Heart left ventricle (tissue), 16 donors: ENCODE results near the gene TRIP13. TPM values are rescaled to one million over a fixed set of nuclear protein-coding genes. Genes with fewer than 3 reads are reported as not detected.

Experiments
- ATAC-seq, 4 donors: fragments of 200-7000 bp; cut with Tn5 transposase; one replicate each; pipeline ENCODE4 v1.9.1; 2020 to 2022; ENCODE audit warnings: moderate library complexity in 4 of 4, mild to moderate bottlenecking in 3 of 4, moderate number of reproducible peaks in 1 of 4
- DNase-seq, 5 donors: peaks; one replicate each; pipeline ENCODE4 v3.0.0-alpha.2; 2020
- H3K27ac ChIP-seq, 12 donors: fragments of 200-600 bp; sonication (generic) in 4 of 12; one replicate each; pipeline versions ENCODE4 v1.5.0 to v1.8.0; 2016 to 2022; ENCODE audit warnings: mild to moderate bottlenecking in 2 of 12
- H3K27me3 ChIP-seq, 9 donors: fragments of 200-600 bp; sonication (generic) in 2 of 9; one replicate each; pipeline versions ENCODE4 v1.5.1 to v1.8.0; 2016 to 2022; ENCODE audit warnings: mild to moderate bottlenecking in 3 of 9
- H3K36me3 ChIP-seq, 9 donors: fragments of 200-600 bp; sonication (generic) in 2 of 9; one replicate each; pipeline versions ENCODE4 v1.5.0 to v1.8.0; 2018 to 2022; ENCODE audit warnings: mild to moderate bottlenecking in 2 of 9
- H3K4me1 ChIP-seq, 12 donors: fragments of 200-600 bp; sonication (generic) in 4 of 12; one replicate each; pipeline versions ENCODE4 v1.5.0 to v1.8.0; 2016 to 2022; ENCODE audit warnings: mild to moderate bottlenecking in 3 of 12
- H3K4me3 ChIP-seq, 12 donors: fragments of 200-600 bp; sonication (generic) in 4 of 12; one replicate each; pipeline versions ENCODE4 v1.5.0 to v1.8.0; 2017 to 2022; ENCODE audit warnings: mild to moderate bottlenecking in 9 of 12, moderate library complexity in 4 of 12
- H3K9me3 ChIP-seq, 12 donors: fragments of 200-600 bp; sonication (generic) in 4 of 12; one replicate each; pipeline versions ENCODE4 v1.5.0 to v1.8.0; 2016 to 2022; ENCODE audit warnings: mild to moderate bottlenecking in 1 of 12
- POLR2A ChIP-seq, 2 donors: fragments of 450-650 bp; IDR thresholded peaks; one replicate each; pipeline ENCODE4 v1.6.1; 2017; ENCODE audit warnings: antibody characterized with exemption in 2 of 2, mild to moderate bottlenecking in 2 of 2, moderate library complexity in 2 of 2
- WGBS, 4 donors: extraction: QIAGEN DNeasy Blood & Tissue Kit in 2 of 4; methylation state at CpG; one replicate each; pipeline versions ENCODE4 v1.1.5 to v1.1.7; 2013 to 2018; 5-methylcytosine and 5-hydroxymethylcytosine counted together
- intact Hi-C, 10 donors: fragments of 100-400 bp; cut with DNase I; formaldehyde crosslinking; loops; one replicate each; pipeline versions ENCODE4 v1.11.1 to v1.14.2; 2022
- polyA plus RNA-seq, 2 donors: library from polyadenylated mRNA; stranded (reverse); fragments of 200-250 nt; gene quantifications; one replicate each; pipeline ENCODE4 v1.2.3, GENCODE V29; 2013
- total RNA-seq, 9 donors: library from RNA; depleted of rRNA in 2 of 9; stranded (reverse); fragments of >200 nt in 2 of 9; fragmentation: NEBNext Ultra II Directional in 3 of 9; extraction: Animal tissue kit (Norgen Biotek cat#: 25700) in 3 of 9; gene quantifications; one replicate each; pipeline versions ENCODE4 v1.1.0 to v1.2.4, GENCODE V29; 2016 to 2023
- TF ChIP-seq, protein P1 (sequence below), 12 donors: fragments of 200-600 bp; sonication (generic) in 4 of 12; IDR thresholded peaks; one replicate each; pipeline versions ENCODE4 v1.5.0 to v1.8.0; 2018 to 2022; ENCODE audit warnings: antibody characterized with exemption in 12 of 12, mild to moderate bottlenecking in 5 of 12
- donor health status: ischemic (EF 13 %, LVEDD 7.1; RV severe dilation, severe dysfunction).
- donor health status: healthy with polysubstance abuse.
- donor health status: DM: no; HTN: yes; CAD: no.
- donor health status: DM: no; HTN: no; CAD: no.
- donor health status: ischemic (EF 25% LVEDD 6.9; RV normal size, moderate dysfunction).
- donor health status: ischemic (EF 25% LVEDD 5.7; RV mildly dilated, moderate dysfunction).
- donor health status: healthy.
- donor health status: DM: yes; HTN: yes; CAD: no.
- donor health status: ischemic (EF 35%, LVEDD 5.7; RV mildly dilated, moderate dysfunction).
- donor health status: nonischemic (EF 11% LVEDD 7.7; RV severe dilation, severe dysfunction).
- donor health status: DM: yes; HTN: yes; CAD: no.
- donor health status: PGD.
- donor health status: ischemic (EF 29% LVEDD 5.4; RV normal size, mild dysfunction).
- donor health status: nonischemic (EF 23%, LVEDD 6.1; RV moderate dilation, normal function).

TRIP13 gene
- total and polyA plus RNA-seq, 11 donors, result 0.19 to 4.2 (median 0.49) TPM

DNA sequence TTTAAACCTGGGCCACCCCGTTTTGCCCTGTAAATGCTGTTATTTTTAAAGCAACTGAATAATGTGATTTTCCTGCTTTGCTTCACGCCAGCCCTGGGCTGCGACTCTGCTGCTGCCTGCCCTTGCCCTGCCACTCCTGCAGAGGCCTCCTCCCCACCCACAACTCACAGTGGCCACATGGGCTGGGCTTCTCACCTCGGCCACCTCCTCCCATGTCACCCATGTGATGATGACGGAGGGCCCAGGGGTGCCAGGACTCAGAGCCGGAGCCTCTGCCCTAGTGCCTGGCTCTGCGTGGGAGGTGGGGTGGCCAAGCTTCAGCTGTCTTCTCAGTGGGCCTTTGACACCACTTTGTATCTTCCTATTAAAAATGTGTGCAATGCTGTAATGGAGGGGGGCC, 67.9 kb downstream of the TRIP13 start:
- H3K4me3 ChIP-seq, result no peak overlapping the region
- TF ChIP-seq POLR2A (IDR thresholded peaks at IDR 0.05), result no peak
- TF ChIP-seq, protein P1, sequence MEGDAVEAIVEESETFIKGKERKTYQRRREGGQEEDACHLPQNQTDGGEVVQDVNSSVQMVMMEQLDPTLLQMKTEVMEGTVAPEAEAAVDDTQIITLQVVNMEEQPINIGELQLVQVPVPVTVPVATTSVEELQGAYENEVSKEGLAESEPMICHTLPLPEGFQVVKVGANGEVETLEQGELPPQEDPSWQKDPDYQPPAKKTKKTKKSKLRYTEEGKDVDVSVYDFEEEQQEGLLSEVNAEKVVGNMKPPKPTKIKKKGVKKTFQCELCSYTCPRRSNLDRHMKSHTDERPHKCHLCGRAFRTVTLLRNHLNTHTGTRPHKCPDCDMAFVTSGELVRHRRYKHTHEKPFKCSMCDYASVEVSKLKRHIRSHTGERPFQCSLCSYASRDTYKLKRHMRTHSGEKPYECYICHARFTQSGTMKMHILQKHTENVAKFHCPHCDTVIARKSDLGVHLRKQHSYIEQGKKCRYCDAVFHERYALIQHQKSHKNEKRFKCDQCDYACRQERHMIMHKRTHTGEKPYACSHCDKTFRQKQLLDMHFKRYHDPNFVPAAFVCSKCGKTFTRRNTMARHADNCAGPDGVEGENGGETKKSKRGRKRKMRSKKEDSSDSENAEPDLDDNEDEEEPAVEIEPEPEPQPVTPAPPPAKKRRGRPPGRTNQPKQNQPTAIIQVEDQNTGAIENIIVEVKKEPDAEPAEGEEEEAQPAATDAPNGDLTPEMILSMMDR (IDR thresholded peaks at IDR 0.05), result no peak
- H3K27ac ChIP-seq, result no peak overlapping the region
- intact Hi-C loops, result no loop called here
- peaks cover 0 to 45% (median 19%) of the 10 kb centered on the region in 12 donors for H3K4me1 ChIP-seq
- H3K27me3 ChIP-seq, result peaks cover 0 to 20% (median 0%) of the 10 kb centered on the region in 9 donors
- no peaks in the 10 kb centered on the region for H3K9me3 ChIP-seq
- peak in 2 of 5 donors; percentile 20 to 51 for DNase-seq
- peak in 1 of 4 donors; percentile 6 for ATAC-seq
- H3K36me3 ChIP-seq, result no peaks in the 10 kb centered on the region
- WGBS, 4 donors, result 58 to 68% (median 65%) methylated on average over 7 of the region's 7 CpGs

DNA sequence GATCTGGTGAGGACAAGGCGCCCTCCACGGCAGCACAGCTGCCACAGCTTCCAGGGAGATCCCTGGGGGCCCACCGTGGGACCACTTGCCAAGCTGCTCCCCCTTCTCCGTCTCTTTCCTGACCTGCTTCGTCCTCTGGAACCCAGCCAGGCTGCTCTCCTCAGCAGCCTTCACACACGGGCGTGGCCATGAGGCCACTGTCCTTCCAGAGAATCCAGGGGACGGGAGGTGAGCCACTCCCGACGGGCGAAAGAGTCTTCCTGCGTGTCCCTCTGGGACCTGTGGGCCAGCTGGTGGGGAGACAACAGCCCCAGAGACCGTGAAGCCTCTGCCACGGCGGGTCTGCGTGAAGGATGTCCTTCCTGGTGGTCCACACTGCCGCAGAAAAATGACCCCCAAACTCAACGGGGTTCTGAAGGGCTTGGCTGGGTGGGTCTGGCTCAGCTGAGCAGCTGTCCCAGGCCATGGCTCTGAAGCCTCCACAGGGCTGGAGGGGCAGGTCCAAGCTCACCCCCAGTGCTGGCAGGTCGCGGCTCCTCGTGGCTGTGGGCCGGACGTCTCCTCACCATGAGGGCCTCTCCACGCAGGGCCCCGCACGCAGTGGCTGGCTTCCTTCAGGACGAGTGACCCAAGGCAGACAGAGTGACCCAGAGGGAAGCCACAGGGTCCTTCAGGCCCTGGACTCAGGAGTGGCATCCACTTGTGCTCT, 68.5 kb downstream of the TRIP13 start:
- H3K36me3 ChIP-seq, result no peaks in the 10 kb centered on the region
- 30 to 62% (median 50%) methylated on average over 16 to 27 of the region's 27 CpGs for WGBS, 4 donors
- H3K27ac ChIP-seq, result no peak overlapping the region
- TF ChIP-seq, protein P1 (IDR thresholded peaks at IDR 0.05), result no peak
- TF ChIP-seq POLR2A (IDR thresholded peaks at IDR 0.05), result no peak
- H3K27me3 ChIP-seq, result peaks cover 0 to 14% (median 0%) of the 10 kb centered on the region in 9 donors
- DNase-seq, result peak in 2 of 5 donors; percentile 29 to 64
- peaks cover 0 to 45% (median 18%) of the 10 kb centered on the region in 12 donors for H3K4me1 ChIP-seq
- H3K4me3 ChIP-seq, result no peak overlapping the region
- no peaks in the 10 kb centered on the region for H3K9me3 ChIP-seq
- intact Hi-C loops, result no loop called here
- no peak for ATAC-seq

DNA sequence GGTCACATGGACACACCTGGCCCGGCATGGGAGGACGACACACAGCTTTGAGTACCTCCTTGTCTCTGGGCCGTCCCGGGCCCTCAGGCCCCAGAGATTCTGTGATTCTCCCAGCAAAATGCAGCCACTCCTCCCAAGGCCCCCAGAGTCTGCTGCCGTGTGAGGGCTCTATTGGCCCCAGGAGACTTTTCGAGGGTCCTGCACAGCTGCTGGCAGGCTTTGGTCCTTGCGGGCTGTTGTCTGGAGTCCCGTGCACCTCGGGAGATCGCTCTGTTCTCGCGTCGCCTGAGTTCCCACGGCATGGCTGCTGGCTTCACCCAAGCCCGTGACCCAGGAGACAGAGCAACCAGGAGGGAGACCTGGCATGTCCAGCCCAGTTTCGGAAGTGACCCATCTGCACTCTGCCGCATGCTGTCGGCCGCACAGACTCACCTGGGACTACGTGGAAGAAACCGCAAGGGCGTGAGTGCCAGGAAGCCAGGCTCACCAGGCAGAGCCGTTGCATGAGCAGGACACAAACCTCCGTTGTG, 69.1 kb downstream of the TRIP13 start:
- H3K27ac ChIP-seq, result no peak overlapping the region
- no peak for ATAC-seq
- 92 to 97% (median 93%) methylated on average over 13 to 24 of the region's 24 CpGs for WGBS, 4 donors
- no peak overlapping the region for H3K4me3 ChIP-seq
- peaks cover 0 to 39% (median 13%) of the 10 kb centered on the region in 12 donors for H3K4me1 ChIP-seq
- H3K36me3 ChIP-seq, result no peaks in the 10 kb centered on the region
- no peak for TF ChIP-seq POLR2A (IDR thresholded peaks at IDR 0.05)
- TF ChIP-seq, protein P1 (IDR thresholded peaks at IDR 0.05), result no peak
- DNase-seq, result peak in 1 of 5 donors; percentile 20
- no peaks in the 10 kb centered on the region for H3K9me3 ChIP-seq
- H3K27me3 ChIP-seq, result peaks cover 0 to 8% (median 0%) of the 10 kb centered on the region in 9 donors
- intact Hi-C loops, result no loop called here

DNA sequence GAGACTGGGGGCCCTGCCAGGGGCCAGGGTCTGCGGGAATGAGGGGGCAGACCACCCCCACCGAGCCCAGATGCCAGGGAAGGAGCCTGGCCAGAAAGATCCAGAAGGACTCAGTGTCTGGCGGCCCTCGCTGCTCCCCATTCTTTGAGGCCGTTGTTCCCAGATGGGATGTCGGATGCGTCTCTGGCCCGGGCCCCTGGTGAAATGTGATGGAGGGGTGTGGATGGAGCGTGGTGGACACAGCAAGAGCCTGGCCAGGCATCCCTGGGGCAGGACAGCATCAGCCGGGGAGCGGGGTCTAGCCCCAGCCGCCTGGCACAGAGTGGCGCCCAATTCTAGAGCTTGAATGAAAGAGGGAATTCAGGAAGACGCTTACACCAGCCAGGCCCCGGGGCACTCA, 69.7 kb downstream of the TRIP13 start:
- ATAC-seq, result no peak
- peaks cover 0 to 7% (median 0%) of the 10 kb centered on the region in 9 donors for H3K27me3 ChIP-seq
- H3K27ac ChIP-seq, result no peak overlapping the region
- DNase-seq, result peak in 1 of 5 donors; percentile 21
- no peak overlapping the region for H3K4me3 ChIP-seq
- intact Hi-C loops, result no loop called here
- H3K4me1 ChIP-seq, result peaks cover 0 to 33% (median 7%) of the 10 kb centered on the region in 12 donors
- H3K9me3 ChIP-seq, result no peaks in the 10 kb centered on the region
- no peak for TF ChIP-seq POLR2A (IDR thresholded peaks at IDR 0.05)
- TF ChIP-seq, protein P1 (IDR thresholded peaks at IDR 0.05), result no peak
- no peaks in the 10 kb centered on the region for H3K36me3 ChIP-seq
- WGBS, 4 donors, result 92 to 97% (median 94%) methylated on average over 6 to 15 of the region's 15 CpGs
